HG03565 (cell line): ENCODE measurements around the gene SHROOM3.

ENCODE experiments used
- ATAC-seq: cut with Tn5 transposase; IDR thresholded peaks from one replicate; pipeline ENCODE4 v1.9.1; 2021; ENCODE audit warnings: mild to moderate bottlenecking, moderate library complexity; ENCODE audit not compliant: unreplicated experiment

The SHROOM3 gene

GRCh38 chr4:76651616-76652015 lies 216.6 kb downstream of the SHROOM3 start:
- ATAC-seq = no peak

GRCh38 chr4:76652389-76652788 lies 217.4 kb downstream of the SHROOM3 start:
- no peak for ATAC-seq

- ATAC-seq = no peak
These were observed 219.1 kb downstream of the SHROOM3 start for GRCh38 chr4:76654084-76654483.

GRCh38 chr4:76654791-76655190 lies 219.8 kb downstream of the SHROOM3 start:
- ATAC-seq = no peak

- no peak for ATAC-seq
These were observed 220.8 kb downstream of the SHROOM3 start for GRCh38 chr4:76655566-76656479.

GRCh38 chr4:76657443-76657842 lies 222.4 kb downstream of the SHROOM3 start:
- no peak for ATAC-seq

GRCh38 chr4:76658231-76659102 lies 223.4 kb downstream of the SHROOM3 start:
- ATAC-seq = no peak

- no peak for ATAC-seq
These were observed 224.1 kb downstream of the SHROOM3 start for GRCh38 chr4:76659103-76659490.

GRCh38 chr4:76663824-76664223 lies 228.8 kb downstream of the SHROOM3 start:
- ATAC-seq = no peak

GRCh38 chr4:76665153-76665552 lies 230.1 kb downstream of the SHROOM3 start:
- no peak for ATAC-seq

- ATAC-seq = no peak
These were observed 230.7 kb downstream of the SHROOM3 start for GRCh38 chr4:76665721-76666120.

GRCh38 chr4:76666944-76667532 lies 232.0 kb downstream of the SHROOM3 start:
- no peak for ATAC-seq

- ATAC-seq = no peak
These were observed 235.6 kb downstream of the SHROOM3 start for GRCh38 chr4:76670631-76671030.

- ATAC-seq = no peak
These were observed 238.3 kb downstream of the SHROOM3 start for GRCh38 chr4:76673362-76673761.

GRCh38 chr4:76674983-76675382 lies 240.0 kb downstream of the SHROOM3 start:
- ATAC-seq = no peak

- ATAC-seq = no peak
These were observed 242.7 kb downstream of the SHROOM3 start for GRCh38 chr4:76677571-76678326.

- ATAC-seq = no peak
These were observed 244.7 kb downstream of the SHROOM3 start for GRCh38 chr4:76679691-76680090.

GRCh38 chr4:76680952-76681351 lies 245.9 kb downstream of the SHROOM3 start:
- no peak for ATAC-seq

- ATAC-seq = no peak
These were observed 247.0 kb downstream of the SHROOM3 start for GRCh38 chr4:76681996-76682395.

GRCh38 chr4:76683144-76683543 lies 248.1 kb downstream of the SHROOM3 start:
- ATAC-seq = no peak
